Activated naive CD4-positive, alpha-beta T cell treated with anti-CD3 and anti-CD28 coated beads, Interleukin-2, amount 50 U/mL, for 24 hours (primary cell): ENCODE data around the gene CD36.

Experiments used
- H3K27ac Mint-ChIP-seq: one replicate; pipeline ENCODE4 v1.8.0; 2021; ENCODE audit warnings: mild to moderate bottlenecking, mixed read lengths
- H3K27me3 Mint-ChIP-seq: one replicate; pipeline ENCODE4 v1.8.0; 2021; ENCODE audit warnings: mixed read lengths
- H3K36me3 Mint-ChIP-seq: one replicate; pipeline ENCODE4 v1.8.0; 2021; ENCODE audit warnings: mixed read lengths
- H3K4me1 Mint-ChIP-seq: one replicate; pipeline ENCODE4 v1.8.0; 2021; ENCODE audit warnings: mixed read lengths
- H3K4me3 Mint-ChIP-seq: one replicate; pipeline ENCODE4 v1.8.0; 2021; ENCODE audit warnings: mild to moderate bottlenecking, mixed read lengths
- H3K9me3 Mint-ChIP-seq: one replicate; pipeline ENCODE4 v1.8.0; 2021; ENCODE audit warnings: mixed read lengths

The CD36 gene

DNA sequence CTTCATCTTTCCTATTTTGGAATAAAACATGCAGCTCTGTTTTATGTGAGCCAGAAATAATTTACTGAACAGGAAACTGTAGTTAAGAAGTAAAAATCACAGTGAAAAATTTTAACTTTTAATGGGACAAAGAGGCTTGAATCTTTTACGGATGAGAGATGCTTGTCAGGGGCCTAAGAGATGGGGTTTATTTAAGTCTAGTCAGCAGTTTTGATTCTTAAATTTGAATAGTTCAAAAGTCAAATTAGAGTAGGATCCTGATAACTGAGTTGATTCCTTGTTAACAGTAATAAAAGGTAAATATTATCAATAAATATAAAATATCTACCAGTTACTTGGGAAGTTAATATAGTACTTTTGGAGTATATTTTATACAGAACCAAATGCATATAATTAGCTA is 24.9 kb upstream of the CD36 start:
- H3K4me3 Mint-ChIP-seq: no peak overlapping the region
- no peaks in the 10 kb centered on the region for H3K36me3 Mint-ChIP-seq
- no peak overlapping the region for H3K27ac Mint-ChIP-seq
- no peaks in the 10 kb centered on the region for H3K27me3 Mint-ChIP-seq
- peaks cover 5% of the 10 kb centered on the region for H3K9me3 Mint-ChIP-seq
- H3K4me1 Mint-ChIP-seq: no peaks in the 10 kb centered on the region

DNA sequence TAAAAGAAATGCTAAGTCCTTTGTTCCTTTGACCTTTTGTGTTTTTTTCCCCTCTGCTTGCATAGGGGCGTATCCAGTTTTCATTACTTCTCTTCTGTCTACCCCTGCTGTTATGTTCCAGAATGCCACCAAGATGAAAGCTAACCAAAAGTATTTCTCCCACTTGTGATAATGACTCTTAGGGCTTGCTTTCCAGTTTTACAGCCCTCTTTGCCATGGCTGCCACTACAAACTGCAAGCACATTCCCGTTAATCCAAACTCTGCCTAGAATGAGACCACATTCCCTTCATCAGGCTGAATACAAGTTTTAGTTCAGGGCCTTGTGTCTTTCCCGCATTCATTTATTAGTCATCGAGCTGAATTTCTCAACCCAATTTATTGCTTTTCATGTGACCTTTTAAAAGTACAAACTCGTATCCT is 23.6 kb upstream of the CD36 start:
- H3K27ac Mint-ChIP-seq: no peak overlapping the region
- H3K4me1 Mint-ChIP-seq: no peaks in the 10 kb centered on the region
- H3K36me3 Mint-ChIP-seq: no peaks in the 10 kb centered on the region
- no peaks in the 10 kb centered on the region for H3K27me3 Mint-ChIP-seq
- no peak overlapping the region for H3K4me3 Mint-ChIP-seq
- H3K9me3 Mint-ChIP-seq: peaks cover 5% of the 10 kb centered on the region

DNA sequence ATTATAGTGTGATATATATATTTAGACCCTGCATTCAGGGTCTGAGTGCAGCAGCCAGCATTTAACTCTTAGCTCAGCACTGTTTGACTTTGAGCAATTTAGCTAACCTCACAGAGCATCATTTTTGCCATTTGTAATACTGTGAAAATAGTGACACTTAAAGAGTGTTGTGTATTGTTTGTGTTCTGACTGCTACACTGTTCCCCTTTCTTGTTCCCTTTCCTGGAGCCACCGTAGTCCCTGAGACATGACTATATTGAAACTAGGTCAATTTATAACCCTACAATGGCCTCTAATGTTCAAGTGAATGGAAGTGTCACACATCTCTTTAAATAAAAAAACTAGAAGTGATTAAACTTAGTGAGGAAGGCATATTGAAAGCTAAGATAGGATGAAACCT is 20.3 kb upstream of the CD36 start:
- no peak overlapping the region for H3K27ac Mint-ChIP-seq
- H3K36me3 Mint-ChIP-seq: no peaks in the 10 kb centered on the region
- H3K4me3 Mint-ChIP-seq: no peak overlapping the region
- H3K27me3 Mint-ChIP-seq: no peaks in the 10 kb centered on the region
- peaks cover 9% of the 10 kb centered on the region for H3K9me3 Mint-ChIP-seq
- H3K4me1 Mint-ChIP-seq: no peaks in the 10 kb centered on the region

DNA sequence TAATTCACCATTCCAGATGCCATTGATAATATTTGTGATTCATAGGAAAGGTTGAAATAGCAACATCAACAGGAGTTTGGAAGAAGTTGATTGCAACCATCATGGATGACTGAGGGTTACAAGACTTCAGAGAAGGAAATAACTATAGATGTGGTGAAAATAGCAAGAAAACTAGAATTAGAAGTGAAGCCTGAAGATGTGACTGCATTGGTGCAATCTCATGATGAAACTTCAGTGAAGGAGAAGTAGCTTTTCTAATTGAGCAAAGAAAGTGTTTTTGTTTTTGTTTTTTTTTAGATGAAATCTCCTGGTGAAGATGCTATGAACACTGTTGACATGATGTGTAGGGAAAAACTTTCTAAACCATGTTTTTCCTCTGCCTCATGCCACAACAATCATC is 18.7 kb upstream of the CD36 start:
- Mint-ChIP-seq H3K9me3 (peaks cover 9% of the 10 kb centered on the region), H3K4me3 (no peak overlapping the region), H3K27ac (no peak overlapping the region), H3K4me1 (no peaks in the 10 kb centered on the region), H3K27me3 (no peaks in the 10 kb centered on the region), H3K36me3 (no peaks in the 10 kb centered on the region)

DNA sequence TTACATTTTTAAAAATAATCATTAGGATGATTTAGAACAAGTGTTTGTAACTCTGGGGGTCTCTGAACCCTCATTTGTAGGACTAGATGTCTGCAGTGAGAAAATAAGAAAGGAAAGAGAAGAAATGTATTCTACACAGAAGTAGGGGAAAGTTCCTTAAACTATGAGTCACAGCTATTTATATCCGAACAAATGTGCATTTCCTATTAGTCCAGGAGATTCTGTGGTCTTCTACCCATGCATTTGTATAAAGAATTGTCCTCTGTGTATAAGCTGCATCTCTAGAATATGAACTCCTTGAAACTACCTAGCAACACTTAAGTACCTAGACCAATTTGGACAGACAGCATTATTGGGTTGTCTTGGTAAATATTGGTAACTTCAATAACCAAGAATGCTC is 15.9 kb upstream of the CD36 start:
- Mint-ChIP-seq H3K4me3 (no peak overlapping the region), H3K36me3 (no peaks in the 10 kb centered on the region), H3K4me1 (no peaks in the 10 kb centered on the region), H3K27me3 (no peaks in the 10 kb centered on the region), H3K9me3 (peaks cover 4% of the 10 kb centered on the region), H3K27ac (no peak overlapping the region)

DNA sequence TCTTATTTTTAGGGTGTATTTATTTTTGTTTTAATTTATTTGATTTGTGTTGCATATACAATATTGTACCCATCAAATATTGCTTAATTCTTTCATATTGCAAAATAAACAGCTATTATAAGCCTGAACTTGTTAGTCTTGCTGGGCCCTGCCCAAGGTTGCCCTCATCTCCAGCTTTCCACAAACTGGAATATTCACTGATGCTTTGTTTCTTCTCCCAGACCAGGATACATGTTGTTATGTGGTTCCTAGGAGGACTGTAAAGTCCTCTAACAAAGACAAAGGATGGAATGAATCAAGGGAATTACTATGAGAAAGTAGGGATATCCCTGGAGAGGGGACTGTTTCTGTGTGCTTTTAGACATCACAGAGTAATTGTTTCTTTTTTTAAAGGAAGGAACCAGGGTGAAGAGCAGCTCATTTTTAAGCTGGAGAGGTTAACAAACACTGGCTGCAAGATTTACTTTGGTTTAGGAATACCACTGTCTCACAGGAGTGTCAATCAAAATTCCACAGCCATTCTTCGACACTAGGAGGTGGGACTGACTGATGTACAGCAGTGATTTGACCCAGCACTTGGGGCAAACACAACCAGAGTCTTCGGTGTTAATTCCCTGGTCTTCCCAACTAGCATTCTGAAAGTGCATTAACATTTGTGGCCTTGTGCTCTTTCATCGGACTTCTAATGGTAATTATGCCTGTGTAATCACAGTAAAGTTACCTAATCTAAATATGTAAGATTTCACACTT is 14.8 kb upstream of the CD36 start:
- H3K9me3 Mint-ChIP-seq: peaks cover 4% of the 10 kb centered on the region
- H3K4me3 Mint-ChIP-seq: no peak overlapping the region
- H3K36me3 Mint-ChIP-seq: no peaks in the 10 kb centered on the region
- H3K27ac Mint-ChIP-seq: no peak overlapping the region
- no peaks in the 10 kb centered on the region for H3K27me3 Mint-ChIP-seq
- H3K4me1 Mint-ChIP-seq: no peaks in the 10 kb centered on the region

DNA sequence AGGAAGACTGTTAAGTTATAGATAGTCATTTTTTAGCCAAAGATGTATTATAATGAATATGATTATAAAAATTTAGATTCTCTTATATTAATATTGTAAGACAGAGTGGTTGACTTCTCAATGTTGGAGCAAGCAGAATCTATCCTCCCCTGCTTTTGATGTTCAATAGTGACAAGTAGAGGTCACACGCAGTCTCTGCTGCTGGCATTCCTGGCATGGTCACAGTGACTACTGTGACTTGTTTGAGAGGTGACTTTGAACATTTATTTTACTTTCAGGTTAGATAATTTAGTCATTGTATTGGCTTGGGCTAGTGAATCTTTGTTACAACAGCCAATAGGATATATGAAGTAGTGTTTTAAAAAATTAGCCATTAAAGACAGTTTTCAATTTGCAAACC is 13.7 kb upstream of the CD36 start:
- H3K4me3 Mint-ChIP-seq: no peak overlapping the region
- peaks cover 4% of the 10 kb centered on the region for H3K9me3 Mint-ChIP-seq
- no peaks in the 10 kb centered on the region for H3K36me3 Mint-ChIP-seq
- H3K27ac Mint-ChIP-seq: no peak overlapping the region
- H3K27me3 Mint-ChIP-seq: no peaks in the 10 kb centered on the region
- H3K4me1 Mint-ChIP-seq: no peaks in the 10 kb centered on the region

DNA sequence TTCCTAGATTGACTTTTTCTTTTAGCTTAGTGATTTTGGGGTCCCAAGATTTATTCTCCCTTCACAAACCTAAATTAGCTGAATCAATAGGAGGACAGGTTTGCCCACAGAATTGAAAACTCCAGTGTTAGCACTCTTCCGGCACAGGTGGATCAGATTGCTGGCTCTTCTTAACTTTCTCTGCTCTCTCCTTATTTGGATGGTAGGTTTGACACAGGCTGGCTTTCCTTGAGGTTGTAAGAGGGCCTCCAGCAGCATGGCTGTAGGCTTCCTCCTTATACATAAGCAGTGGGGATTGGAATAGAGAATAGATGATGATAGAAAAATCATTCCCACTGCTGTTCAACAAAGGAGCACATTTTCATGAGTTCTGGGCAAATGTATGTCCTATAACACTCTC is 9.4 kb upstream of the CD36 start:
- H3K4me3 Mint-ChIP-seq: no peak overlapping the region
- H3K36me3 Mint-ChIP-seq: no peaks in the 10 kb centered on the region
- no peaks in the 10 kb centered on the region for H3K27me3 Mint-ChIP-seq
- H3K9me3 Mint-ChIP-seq: no peaks in the 10 kb centered on the region
- no peak overlapping the region for H3K27ac Mint-ChIP-seq
- no peaks in the 10 kb centered on the region for H3K4me1 Mint-ChIP-seq

DNA sequence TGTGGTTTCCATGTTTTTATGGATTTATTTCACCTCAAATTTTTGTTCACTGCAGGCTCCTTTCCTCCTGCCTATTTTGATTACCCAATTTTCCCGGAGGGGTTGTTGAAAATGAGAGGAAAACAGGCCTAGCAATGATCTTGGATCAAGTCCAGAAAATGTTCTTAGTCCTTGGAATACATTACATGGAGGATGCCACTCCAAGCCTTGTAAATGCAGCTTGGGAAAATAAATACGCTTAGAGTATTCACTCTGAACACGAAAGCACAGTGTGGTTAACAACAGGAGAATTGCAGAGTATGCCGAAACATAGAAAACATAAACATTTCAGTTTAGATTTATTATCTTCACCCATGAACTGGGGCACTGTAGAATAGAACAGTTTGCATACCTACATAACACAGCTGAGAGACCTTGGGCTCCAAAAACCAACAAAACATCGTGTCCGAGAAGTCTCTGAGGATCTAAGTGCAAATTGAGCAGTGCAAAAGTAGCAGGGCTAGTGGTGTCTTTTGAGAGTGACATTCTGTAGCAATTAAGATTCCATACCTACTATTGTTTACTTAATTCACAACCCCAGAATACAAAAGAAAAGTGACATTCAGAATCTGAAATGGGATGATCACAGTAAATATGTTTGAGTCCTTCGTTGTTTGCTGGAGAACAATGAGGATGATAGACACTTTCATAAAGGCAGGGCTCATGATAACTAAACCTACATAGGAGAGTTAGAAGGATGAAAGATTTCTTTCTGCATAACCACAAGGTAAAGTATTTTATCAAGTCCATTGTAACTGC is 7.6 kb upstream of the CD36 start:
- no peaks in the 10 kb centered on the region for H3K36me3 Mint-ChIP-seq
- H3K27me3 Mint-ChIP-seq: no peaks in the 10 kb centered on the region
- H3K4me1 Mint-ChIP-seq: no peaks in the 10 kb centered on the region
- no peak overlapping the region for H3K4me3 Mint-ChIP-seq
- no peaks in the 10 kb centered on the region for H3K9me3 Mint-ChIP-seq
- no peak overlapping the region for H3K27ac Mint-ChIP-seq

DNA sequence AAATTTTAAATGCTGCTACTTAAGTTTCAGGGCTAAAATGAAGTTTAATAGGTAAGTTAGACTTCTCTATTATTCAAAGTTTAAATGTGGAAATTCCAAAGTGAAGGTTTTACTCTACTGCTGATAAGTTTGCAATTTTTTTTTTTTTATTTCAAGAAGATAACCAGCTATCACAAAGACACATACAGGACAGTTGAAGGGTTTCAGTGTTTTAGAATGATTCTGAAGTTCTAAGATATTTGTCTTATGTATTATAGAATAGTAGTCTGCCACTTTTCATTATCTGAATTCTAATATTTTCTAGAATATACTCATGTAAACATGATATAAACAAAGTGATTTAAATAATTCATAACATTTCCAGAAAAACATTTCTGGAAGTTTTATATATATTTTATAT is 7.0 kb upstream of the CD36 start:
- no peaks in the 10 kb centered on the region for H3K9me3 Mint-ChIP-seq
- no peaks in the 10 kb centered on the region for H3K4me1 Mint-ChIP-seq
- H3K27me3 Mint-ChIP-seq: no peaks in the 10 kb centered on the region
- H3K4me3 Mint-ChIP-seq: no peak overlapping the region
- no peaks in the 10 kb centered on the region for H3K36me3 Mint-ChIP-seq
- H3K27ac Mint-ChIP-seq: no peak overlapping the region

DNA sequence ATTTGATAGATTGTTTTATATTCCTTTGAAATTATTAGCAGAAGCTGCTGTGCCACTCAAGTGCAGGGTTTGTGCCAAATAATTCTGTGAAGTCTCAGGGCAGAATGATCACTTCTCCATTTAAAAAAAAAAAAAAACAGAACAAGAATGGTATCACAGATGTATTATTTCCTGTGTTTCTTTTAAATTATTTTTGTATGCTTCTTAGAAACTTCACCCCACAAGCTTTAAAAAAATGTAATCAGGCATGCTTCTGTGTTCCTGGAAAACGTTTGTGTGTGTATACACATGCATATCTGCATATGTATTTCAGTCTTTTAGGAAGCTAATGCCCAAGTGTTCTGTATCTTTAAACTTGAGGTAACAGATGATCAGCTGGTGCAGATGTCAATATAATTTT is 6.3 kb upstream of the CD36 start:
- Mint-ChIP-seq H3K27me3 (no peaks in the 10 kb centered on the region), H3K9me3 (no peaks in the 10 kb centered on the region), H3K4me1 (no peaks in the 10 kb centered on the region), H3K27ac (no peak overlapping the region), H3K36me3 (no peaks in the 10 kb centered on the region), H3K4me3 (no peak overlapping the region)

DNA sequence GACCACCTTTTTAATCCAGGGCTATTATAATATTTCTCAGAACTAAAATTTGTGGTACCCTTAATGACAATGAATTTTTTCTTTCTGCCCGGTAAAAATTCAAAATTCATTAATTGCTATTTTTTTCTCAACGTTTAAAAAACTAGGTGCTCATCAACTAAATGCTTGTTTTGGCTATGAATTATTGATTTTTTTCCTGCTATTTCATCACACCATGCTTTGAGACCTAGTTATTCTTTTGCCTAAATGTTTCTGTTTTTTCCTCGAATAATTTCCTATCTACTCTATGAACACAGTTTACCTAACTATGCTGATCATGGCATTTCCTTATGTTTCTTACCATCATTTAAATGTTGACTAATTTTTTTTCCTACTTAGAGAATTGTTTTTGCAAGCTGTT is 5.6 kb upstream of the CD36 start:
- Mint-ChIP-seq H3K27ac (no peak overlapping the region), H3K27me3 (no peaks in the 10 kb centered on the region), H3K36me3 (no peaks in the 10 kb centered on the region), H3K4me3 (no peak overlapping the region), H3K9me3 (no peaks in the 10 kb centered on the region), H3K4me1 (no peaks in the 10 kb centered on the region)

DNA sequence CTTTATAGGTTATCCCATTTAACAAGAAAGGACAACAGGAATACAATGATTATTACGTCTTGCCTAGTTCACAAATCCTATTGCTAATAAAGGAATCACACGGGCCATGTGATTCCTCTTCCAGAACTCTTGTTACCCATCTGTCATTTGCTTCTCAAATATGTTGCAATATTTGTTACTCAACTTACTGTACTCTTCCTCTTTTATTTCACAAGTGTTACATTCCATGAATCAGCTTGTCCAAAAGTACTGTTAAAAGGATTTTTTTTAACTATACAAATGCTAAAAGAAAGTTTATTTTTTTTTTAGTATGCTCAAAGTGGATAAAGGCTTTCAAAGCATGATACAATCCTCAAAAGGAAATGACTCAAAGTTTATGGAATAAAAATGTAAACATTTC is 3.9 kb upstream of the CD36 start:
- Mint-ChIP-seq H3K36me3 (no peaks in the 10 kb centered on the region), H3K9me3 (no peaks in the 10 kb centered on the region), H3K27me3 (no peaks in the 10 kb centered on the region)

DNA sequence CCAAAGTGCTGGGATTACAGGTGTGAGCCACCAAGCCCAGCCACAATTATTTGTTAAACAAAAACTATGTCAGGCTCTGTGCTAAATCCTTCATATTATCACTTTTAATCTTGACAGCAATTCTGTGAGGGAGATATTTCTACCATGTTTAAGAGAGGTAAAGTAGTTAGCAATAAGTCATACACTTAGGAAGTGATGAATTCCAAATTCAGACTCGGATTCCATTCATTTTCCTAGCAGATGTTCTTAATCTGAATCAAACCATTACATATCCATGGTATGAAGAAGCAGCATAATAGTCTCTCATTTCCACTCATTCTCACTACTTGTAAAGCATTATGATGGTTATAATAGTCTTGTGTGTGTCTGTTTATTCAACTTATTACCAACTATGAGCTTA is 2.9 kb upstream of the CD36 start:
- H3K4me3 Mint-ChIP-seq: no peak overlapping the region
- no peaks in the 10 kb centered on the region for H3K9me3 Mint-ChIP-seq
- no peak overlapping the region for H3K27ac Mint-ChIP-seq
- no peaks in the 10 kb centered on the region for H3K36me3 Mint-ChIP-seq
- no peaks in the 10 kb centered on the region for H3K4me1 Mint-ChIP-seq
- H3K27me3 Mint-ChIP-seq: no peaks in the 10 kb centered on the region

More for the DNA sequence above, 3.9 kb upstream of the CD36 start:
- Mint-ChIP-seq H3K27ac (no peak overlapping the region), H3K4me1 (no peaks in the 10 kb centered on the region), H3K4me3 (no peak overlapping the region)

DNA sequence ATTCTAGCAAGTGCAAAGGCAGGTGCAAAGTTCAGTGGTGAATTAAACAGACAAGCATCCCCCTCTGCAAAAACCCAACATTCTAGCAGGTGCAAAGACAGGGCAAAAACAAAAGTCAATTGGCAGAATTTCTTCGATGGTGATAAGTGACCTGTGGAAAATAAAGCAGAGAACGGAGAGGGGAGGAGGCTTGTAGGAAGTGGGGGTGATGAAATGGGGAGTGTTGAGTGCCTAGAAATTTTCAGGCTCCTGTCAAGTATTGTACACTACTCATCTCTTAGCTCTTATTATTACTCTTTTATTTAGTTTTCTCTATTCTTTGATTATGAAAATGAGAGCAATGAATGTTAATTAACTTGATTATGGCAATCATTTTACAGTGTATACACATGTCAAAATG is 2.4 kb upstream of the CD36 start:
- Mint-ChIP-seq H3K27ac (no peak overlapping the region), H3K9me3 (no peaks in the 10 kb centered on the region), H3K36me3 (no peaks in the 10 kb centered on the region), H3K4me3 (no peak overlapping the region), H3K27me3 (no peaks in the 10 kb centered on the region), H3K4me1 (no peaks in the 10 kb centered on the region)

DNA sequence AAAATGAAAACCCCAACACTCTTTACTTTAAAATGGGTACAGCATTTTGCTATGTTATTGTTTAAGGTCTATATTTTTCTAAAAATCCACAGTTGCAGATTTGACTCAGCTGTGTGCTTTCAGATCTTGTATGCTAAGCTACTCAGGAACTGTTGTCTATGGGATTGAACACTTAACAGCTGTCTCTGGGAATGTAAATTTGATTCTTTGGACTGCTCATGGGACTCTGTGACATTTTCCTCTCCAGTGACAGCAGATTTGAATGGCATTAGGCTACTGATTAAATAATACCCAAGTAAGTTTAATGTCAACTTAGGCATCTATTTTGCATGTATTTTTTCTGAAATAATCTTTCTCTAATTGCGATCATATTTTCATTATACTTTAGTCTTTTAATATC is 1.7 kb upstream of the CD36 start:
- Mint-ChIP-seq H3K27ac (no peak overlapping the region), H3K27me3 (no peaks in the 10 kb centered on the region), H3K9me3 (no peaks in the 10 kb centered on the region), H3K4me1 (no peaks in the 10 kb centered on the region), H3K4me3 (no peak overlapping the region), H3K36me3 (no peaks in the 10 kb centered on the region)
